B cell (primary cell): ENCODE measurements around the gene NRF1. TPM values are rescaled to one million over a fixed set of nuclear protein-coding genes. Genes with fewer than 3 reads are reported as not detected.

ENCODE experiments used
- ATAC-seq: fragments of 200-7000 bp; cut with Tn5 transposase; one replicate; pipeline ENCODE4 v1.10.0; 2021; ENCODE audit warnings: low read depth, mild to moderate bottlenecking, moderate number of reproducible peaks, moderate library complexity
- CTCF ChIA-PET: fragments of 350-600 bp; sonication (Branson Sonifier 250); formaldehyde crosslinking; loops from one replicate; lab custom pipeline; 2021; ENCODE audit warnings: antibody characterized with exemption, inconsistent platforms; lab: Charles Lee
- POLR2A ChIA-PET: fragments of 350-600 bp; sonication (Branson Sonifier 250); formaldehyde crosslinking; loops from one replicate; lab custom pipeline; 2021; ENCODE audit warnings: antibody characterized with exemption; lab: Charles Lee
- DNase-seq: peaks from one replicate; pipeline ENCODE4 v3.0.0; 2013
- H2AFZ ChIP-seq: 2 replicates; pipeline ENCODE4 v1.6.1; 2012; ENCODE audit warnings: mild to moderate bottlenecking, low read depth, low read length; ENCODE audit not compliant: insufficient read depth, poor library complexity, severe bottlenecking
- H3K27ac ChIP-seq, 2 donors: 1 replicate in 1 of 2; 2 replicates in 1 of 2; pipeline ENCODE4 v1.5.1; 2012 to 2013; ENCODE audit warnings: low read length in 2 of 2, mild to moderate bottlenecking in 2 of 2, moderate library complexity in 1 of 2
- H3K27me3 ChIP-seq, 4 experiments: fragments of 200-600 bp in 1 of 4; sonication (generic) in 1 of 4; replicated peaks in 1 of 4; 1 replicate in 2 of 4; 2 replicates in 2 of 4; pipeline versions ENCODE4 v1.6.1 to v1.7.0; 2013 to 2016; ENCODE audit warnings: low read length in 3 of 4, mild to moderate bottlenecking in 2 of 4, mixed read lengths in 1 of 4, moderate library complexity in 1 of 4; ENCODE audit not compliant: insufficient read depth in 4 of 4, control insufficient read depth in 3 of 4; ENCODE audit errors: control extremely low read depth in 1 of 4
- H3K36me3 ChIP-seq, 2 experiments: replicated peaks in 1 of 2; 1 replicate in 1 of 2; 2 replicates in 1 of 2; pipeline versions ENCODE4 v1.6.1 to v1.7.1; 2013; ENCODE audit warnings: low read length in 1 of 2; ENCODE audit not compliant: insufficient read depth in 2 of 2, control insufficient read depth in 1 of 2; ENCODE audit errors: control extremely low read depth in 1 of 2, extremely low read depth in 1 of 2
- H3K4me1 ChIP-seq, 2 donors: fragments of 200-600 bp in 1 of 2; sonication (generic) in 1 of 2; 1 replicate in 1 of 2; 2 replicates in 1 of 2; pipeline versions ENCODE4 v1.5.1 to v1.6.1; 2013 to 2017; ENCODE audit warnings: low read length in 2 of 2; ENCODE audit not compliant: control insufficient read depth in 2 of 2, insufficient read depth in 2 of 2
- H3K4me2 ChIP-seq: replicated peaks from 2 replicates; pipeline ENCODE3; 2012; ENCODE audit warnings: mild to moderate bottlenecking, low read depth, low read length; ENCODE audit not compliant: poor library complexity, severe bottlenecking
- H3K4me3 ChIP-seq, 5 experiments: fragments of 200-600 bp in 1 of 5; sonication (generic) in 1 of 5; 1 replicate in 3 of 5; 2 replicates in 2 of 5; pipeline versions ENCODE4 v1.5.1 to v1.7.0; 2011 to 2016; ENCODE audit warnings: low read length in 4 of 5, mild to moderate bottlenecking in 4 of 5, low read depth in 2 of 5, control low read depth in 1 of 5, moderate library complexity in 1 of 5; ENCODE audit not compliant: insufficient read depth in 1 of 5; ENCODE audit errors: control extremely low read depth in 1 of 5, extremely low read depth in 1 of 5
- H3K79me2 ChIP-seq: fragments of 200-600 bp; sonication (generic); one replicate; pipeline ENCODE4 v1.6.0; 2016; ENCODE audit warnings: low read length; ENCODE audit not compliant: control insufficient read depth, insufficient read depth
- H3K9ac ChIP-seq: fragments of 200-600 bp; sonication (generic); 2 replicates; pipeline ENCODE4 v1.6.1; 2017; ENCODE audit warnings: mild to moderate bottlenecking, low read length, moderate library complexity
- H3K9me3 ChIP-seq, 3 donors: one replicate each; pipeline versions ENCODE4 v1.6.1 to v1.7.1; 2013; ENCODE audit warnings: low read length in 2 of 3; ENCODE audit not compliant: control insufficient read depth in 2 of 3, insufficient read depth in 1 of 3; ENCODE audit errors: control extremely low read depth in 1 of 3
- H4K20me1 ChIP-seq: 2 replicates; pipeline ENCODE4 v1.6.0; 2012; ENCODE audit warnings: mild to moderate bottlenecking, low read length; ENCODE audit not compliant: insufficient read depth, control insufficient read depth, poor library complexity, severe bottlenecking
- H3K27ac Mint-ChIP-seq: one replicate; pipeline ENCODE4 v1.8.0; 2021; ENCODE audit warnings: mixed read lengths
- H3K27me3 Mint-ChIP-seq: one replicate; pipeline ENCODE4 v1.8.0; 2021; ENCODE audit warnings: mixed read lengths
- H3K4me1 Mint-ChIP-seq: one replicate; pipeline ENCODE4 v1.8.0; 2021; ENCODE audit warnings: mixed read lengths
- H3K4me3 Mint-ChIP-seq: one replicate; pipeline ENCODE4 v1.8.0; 2021; ENCODE audit warnings: mixed read lengths
- H3K9me3 Mint-ChIP-seq: one replicate; pipeline ENCODE4 v1.8.0; 2022; ENCODE audit warnings: mixed read lengths; ENCODE audit not compliant: insufficient read depth
- CTCF ChIP-seq: fragments of 200-600 bp; IDR thresholded peaks from one replicate; pipeline ENCODE4 v1.8.0; 2022; ENCODE audit warnings: antibody characterized with exemption, mild to moderate bottlenecking
- EZH2 ChIP-seq: IDR thresholded peaks from 2 replicates; pipeline ENCODE4 v1.6.1; 2012; ENCODE audit warnings: borderline replicate concordance, low read depth, mild to moderate bottlenecking, moderate library complexity, low read length; ENCODE audit not compliant: insufficient read depth, poor library complexity, severe bottlenecking
- whole genome bisulfite sequencing: methylation state at CpG from one replicate; pipeline ENCODE4 v1.1.5; 2013; ENCODE audit warnings: missing lambda C conversion rate; ENCODE audit not compliant: insufficient coverage; 5-methylcytosine and 5-hydroxymethylcytosine counted together
- intact Hi-C: fragments of 100-400 bp; cut with micrococcal nuclease; formaldehyde crosslinking; loops from one replicate; pipeline ENCODE4 v1.10.0; 2022
- polyA plus RNA-seq: library from polyadenylated mRNA; depleted of rRNA; stranded (reverse); fragments of >200 nt; gene quantifications from 2 replicates; pipeline ENCODE4 v1.2.3, GENCODE V29; 2012
- total RNA-seq, 2 donors: library from RNA; stranded (reverse); fragments of 120-200 nt in 1 of 2; gene quantifications; 1 replicate in 1 of 2; 2 replicates in 1 of 2; pipeline versions ENCODE4 v1.2.3 to v1.2.4, GENCODE V29; 2013 to 2022

The NRF1 gene
- total and polyA plus RNA-seq, 2 donors (not counting 1 experiment from before 2014, with no cell fraction given) = 19.6 to 53.0 TPM

GRCh38 chr7:129569326-129569725, 42.2 kb upstream of the NRF1 start:
- Histone ChIP-seq H3K36me3 (no peaks in the 10 kb centered on the region), H3K4me2 (no peak overlapping the region), H2AFZ (no peak overlapping the region), H3K9ac (no peak overlapping the region), H3K79me2 (no peaks in the 10 kb centered on the region), H3K27me3 (peaks cover 0 to 3% (median 0%) of the 10 kb centered on the region in 4 experiments), H4K20me1 (no peaks in the 10 kb centered on the region), H3K4me1 (peaks cover 0 to 5% of the 10 kb centered on the region in 2 donors), H3K9me3 (no peaks in the 10 kb centered on the region), H3K27ac (no peak overlapping the region), H3K4me3 (no peak overlapping the region)
- TF ChIP-seq EZH2 = no peak
- TF ChIP-seq CTCF = no peak
- no CpG with 5 or more reads among the region's 4 CpGs for WGBS
- no peak for ATAC-seq
- H3K9me3 Mint-ChIP-seq = peaks cover 6% of the 10 kb centered on the region
- intact Hi-C loops = no loop called here
- peaks cover 48% of the 10 kb centered on the region for H3K27me3 Mint-ChIP-seq
- no peak for DNase-seq
- H3K27ac Mint-ChIP-seq = no peak overlapping the region
- ChIA-PET CTCF (no interaction called here), POLR2A (interaction anchor here (0.6 to 0.7 kb wide), 2 partner anchors 55 to 161 kb away, joined by 4 to 6 read pairs; no protein-coding TSS in a partner anchor)
- H3K4me1 Mint-ChIP-seq = peaks cover 2% of the 10 kb centered on the region
- H3K4me3 Mint-ChIP-seq = no peak overlapping the region

GRCh38 chr7:129569811-129570215, 41.7 kb upstream of the NRF1 start:
- Histone ChIP-seq H3K27me3 (peaks cover 0 to 3% (median 0%) of the 10 kb centered on the region in 4 experiments), H3K79me2 (no peaks in the 10 kb centered on the region), H3K36me3 (no peaks in the 10 kb centered on the region), H3K9ac (no peak overlapping the region), H3K4me1 (peaks cover 0 to 5% of the 10 kb centered on the region in 2 donors), H3K27ac (no peak overlapping the region), H3K9me3 (no peaks in the 10 kb centered on the region), H3K4me3 (no peak overlapping the region), H2AFZ (no peak overlapping the region), H3K4me2 (no peak overlapping the region), H4K20me1 (no peaks in the 10 kb centered on the region)
- CTCF ChIA-PET = no interaction called here
- POLR2A ChIA-PET = interaction anchor here (0.6 to 0.7 kb wide), 2 partner anchors 56 to 162 kb away, joined by 4 to 6 read pairs; no protein-coding TSS in a partner anchor
- WGBS = 71% methylated on average over 1 of the region's 2 CpGs
- no peak for ATAC-seq
- peaks cover 6% of the 10 kb centered on the region for H3K9me3 Mint-ChIP-seq
- no peak for DNase-seq
- H3K27me3 Mint-ChIP-seq = peaks cover 45% of the 10 kb centered on the region
- intact Hi-C loops = no loop called here
- H3K4me1 Mint-ChIP-seq = peaks cover 2% of the 10 kb centered on the region
- H3K27ac Mint-ChIP-seq = no peak overlapping the region
- no peak overlapping the region for H3K4me3 Mint-ChIP-seq
- TF ChIP-seq CTCF = no peak
